HAP-1 (cell line): ENCODE measurements around the gene OR6B1.
A peak's percentile ranks its signal among the peaks of the same experiment; 100 is the strongest.

Source experiments
- DNase-seq, 2 experiments: peaks; one replicate each; pipeline ENCODE4 v3.0.0-alpha.2; 2016 to 2020; ENCODE audit warnings: low spot score in 2 of 2
- H3K27me3 ChIP-seq: fragments of 250-450 bp; sonication (Bioruptor Pico); 2 replicates; pipeline ENCODE4 v1.5.1; 2020; ENCODE audit warnings: low read depth, mild to moderate bottlenecking, moderate library complexity
- H3K36me3 ChIP-seq: fragments of 250-450 bp; sonication (Bioruptor Pico); replicated peaks from 2 replicates; pipeline ENCODE4 v1.5.1; 2020; ENCODE audit warnings: mild to moderate bottlenecking
- H3K4me1 ChIP-seq: fragments of 250-450 bp; sonication (Bioruptor Pico); 2 replicates; pipeline ENCODE4 v1.5.1; 2020; ENCODE audit warnings: mild to moderate bottlenecking
- H3K4me3 ChIP-seq: fragments of 250-450 bp; sonication (Bioruptor Pico); 2 replicates; pipeline ENCODE4 v1.5.1; 2020; ENCODE audit warnings: mild to moderate bottlenecking, moderate library complexity
- H3K9me3 ChIP-seq: fragments of 250-450 bp; sonication (Bioruptor Pico); 2 replicates; pipeline ENCODE4 v1.5.1; 2020; ENCODE audit warnings: mild to moderate bottlenecking, moderate library complexity
- in situ Hi-C: fragments of 300-500 bp; cut with MboI; formaldehyde crosslinking; loops from 3 replicates; pipeline ENCODE4 v1.14.3; 2020; ENCODE audit warnings: low sequenced_read_pairs, inconsistent platforms, mixed read lengths

Gene OR6B1

DNA sequence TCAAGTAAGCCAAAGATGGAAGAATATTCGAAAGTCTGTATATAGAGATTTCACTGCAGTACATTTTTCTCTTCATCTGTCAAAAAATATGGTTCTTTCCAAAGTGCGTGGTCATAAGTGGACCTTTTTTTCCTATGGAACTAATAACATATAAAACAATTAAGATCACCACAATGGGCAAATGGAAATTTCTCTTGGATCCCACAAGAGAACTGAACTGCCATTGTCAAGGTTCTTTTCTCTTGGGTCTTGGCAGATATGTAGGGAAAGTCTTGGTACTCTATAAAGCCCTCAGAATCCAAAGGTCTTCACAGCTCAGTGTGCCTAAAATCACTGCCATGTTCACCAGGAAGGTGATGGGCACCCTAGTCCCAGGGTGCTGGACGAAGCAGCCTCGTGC is at the start of gene OR6B1:
Gene OR6B1, plus strand, starts transcription at position 301 of the 400 bp plus-strand sequence. CDS start 3,677 bp downstream, outside the sequence.
- no peaks in the 10 kb centered on the region for H3K4me1 ChIP-seq
- DNase-seq: no peak
- no peaks in the 10 kb centered on the region for H3K36me3 ChIP-seq
- no peaks in the 10 kb centered on the region for H3K27me3 ChIP-seq
- in situ Hi-C loops: no loop called here
- no peak within 1 kb of the TSS for H3K4me3 ChIP-seq
- no peaks in the 10 kb centered on the region for H3K9me3 ChIP-seq

- in situ Hi-C loops: no loop called here
- Histone ChIP-seq H3K4me1 (peaks cover 6% of the 10 kb centered on the region), H3K27me3 (no peaks in the 10 kb centered on the region), H3K36me3 (no peaks in the 10 kb centered on the region), H3K9me3 (no peaks in the 10 kb centered on the region), H3K4me3 (no peak overlapping the region)
- no peak for DNase-seq
Measured at GRCh38 chr7:143953421-143953820, 46.7 kb upstream of the OR6B1 start.

DNA sequence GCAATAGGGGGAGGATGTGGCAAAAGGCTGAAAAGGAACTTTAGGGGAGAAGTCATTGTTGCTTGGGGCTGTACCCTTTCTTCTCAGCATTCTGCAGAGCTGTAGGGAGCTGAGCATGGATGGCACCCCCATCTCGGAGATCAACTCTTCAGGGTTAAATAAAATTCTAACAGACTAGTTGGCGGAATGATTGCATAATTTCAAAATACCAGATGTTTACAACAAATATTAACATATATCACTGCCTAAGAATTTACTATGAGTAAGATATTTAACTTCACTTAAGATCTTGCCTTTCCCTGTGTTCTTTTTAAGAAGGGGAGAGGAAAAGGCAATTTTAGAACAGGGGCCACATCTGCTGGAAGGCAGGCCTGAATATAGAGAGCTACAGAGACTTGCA is 46.0 kb upstream of the OR6B1 start:
- no peak for DNase-seq
- no peaks in the 10 kb centered on the region for H3K27me3 ChIP-seq
- peaks cover 9% of the 10 kb centered on the region for H3K4me1 ChIP-seq
- no peak overlapping the region for H3K4me3 ChIP-seq
- in situ Hi-C loops: no loop called here
- H3K9me3 ChIP-seq: no peaks in the 10 kb centered on the region
- no peaks in the 10 kb centered on the region for H3K36me3 ChIP-seq

DNA sequence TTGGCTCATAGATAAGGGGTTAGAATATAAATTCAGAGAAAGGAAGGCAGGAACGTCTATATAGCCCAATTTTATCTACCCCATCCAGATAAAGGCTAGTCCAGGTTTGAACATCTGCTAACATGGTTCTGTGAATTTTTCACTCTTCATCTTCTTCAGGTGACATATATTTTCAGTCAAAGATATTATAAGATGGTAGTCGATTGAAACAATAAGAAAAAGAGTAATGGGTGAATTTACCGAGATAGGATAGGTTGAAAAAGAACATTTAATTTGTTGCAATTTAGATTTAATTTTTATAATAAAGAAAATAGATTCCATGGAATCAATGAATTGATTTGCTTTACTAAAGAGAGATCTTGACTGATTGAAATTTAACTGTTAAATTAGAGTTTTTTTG is 45.6 kb upstream of the OR6B1 start, which contains the start of gene OR2F1:
Gene OR2F1, plus strand, starts transcription at position 301 of the 400 bp plus-strand sequence. CDS start 5,127 bp downstream, outside the sequence.
- in situ Hi-C loops: no loop called here
- Histone ChIP-seq H3K4me1 (peaks cover 9% of the 10 kb centered on the region), H3K27me3 (no peaks in the 10 kb centered on the region), H3K9me3 (no peaks in the 10 kb centered on the region), H3K36me3 (no peaks in the 10 kb centered on the region), H3K4me3 (no peak within 1 kb of the TSS)
- DNase-seq: no peak

GRCh38 chr7:143958781-143959180 is 41.3 kb upstream of the OR6B1 start:
- peak in 1 of 2 experiments; percentile 68 for DNase-seq
- no peaks in the 10 kb centered on the region for H3K36me3 ChIP-seq
- in situ Hi-C loops: no loop called here
- H3K9me3 ChIP-seq: no peaks in the 10 kb centered on the region
- no peaks in the 10 kb centered on the region for H3K27me3 ChIP-seq
- H3K4me3 ChIP-seq: no peak overlapping the region
- peaks cover 9% of the 10 kb centered on the region for H3K4me1 ChIP-seq

DNA sequence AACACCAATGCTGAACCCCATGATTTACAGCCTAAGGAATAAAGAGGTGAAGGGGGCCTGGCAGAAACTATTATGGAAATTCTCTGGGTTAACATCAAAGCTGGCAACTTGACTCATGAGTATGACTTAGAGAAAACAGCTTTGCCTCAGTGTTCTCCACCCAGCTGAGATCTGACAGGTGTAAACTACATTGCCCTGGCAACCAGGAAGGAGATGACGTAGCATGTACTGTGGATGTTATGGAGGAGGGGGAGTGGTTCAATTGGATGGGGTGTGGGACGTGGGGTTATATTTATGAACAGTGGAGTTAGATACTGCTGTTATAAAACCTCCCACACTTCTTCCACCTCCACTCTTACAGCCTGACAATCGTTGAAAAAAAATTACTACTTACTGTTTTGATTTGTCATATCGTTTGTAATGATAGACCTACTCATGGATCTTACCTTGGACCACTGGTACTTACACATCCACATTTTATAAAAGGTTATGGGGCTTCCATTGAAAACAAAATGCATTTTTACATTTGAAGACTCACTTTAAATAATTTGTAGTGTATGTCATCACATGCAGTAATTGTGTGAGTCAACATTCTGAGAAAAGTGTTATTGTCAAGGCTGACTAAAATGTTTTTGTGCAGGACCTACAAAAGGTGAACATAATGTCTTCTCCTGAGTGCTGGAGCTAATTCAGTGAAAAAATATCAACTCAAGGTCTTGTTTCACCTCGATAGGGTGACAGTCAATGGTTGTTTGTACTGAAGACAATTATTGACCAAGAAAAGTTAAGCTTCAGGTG is 39.1 kb upstream of the OR6B1 start:
- Histone ChIP-seq H3K9me3 (no peaks in the 10 kb centered on the region), H3K4me1 (peaks cover 9% of the 10 kb centered on the region), H3K36me3 (no peaks in the 10 kb centered on the region), H3K27me3 (no peaks in the 10 kb centered on the region), H3K4me3 (no peak overlapping the region)
- no peak for DNase-seq
- in situ Hi-C loops: no loop called here

DNA sequence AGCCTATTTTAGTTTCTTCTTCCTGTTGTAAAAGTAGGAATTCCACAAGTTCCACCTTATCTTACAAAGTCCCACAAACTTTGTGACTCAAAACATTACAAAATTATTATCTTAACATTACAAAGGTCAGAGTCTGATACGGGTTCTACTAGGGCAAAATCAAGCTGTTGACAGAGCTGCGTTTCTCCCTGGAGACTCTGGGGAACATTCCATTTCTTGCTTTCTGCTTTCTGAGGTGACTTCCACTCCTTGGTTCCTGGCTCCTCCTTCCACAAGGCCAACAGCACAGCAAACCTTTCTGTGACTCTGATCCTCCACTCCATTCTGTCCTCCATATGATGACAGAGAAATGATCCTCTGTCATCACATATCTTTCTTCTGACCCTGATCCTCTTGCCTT is 34.8 kb upstream of the OR6B1 start:
- in situ Hi-C loops: no loop called here
- Histone ChIP-seq H3K27me3 (no peaks in the 10 kb centered on the region), H3K4me3 (no peak overlapping the region), H3K9me3 (no peaks in the 10 kb centered on the region), H3K4me1 (no peaks in the 10 kb centered on the region), H3K36me3 (no peaks in the 10 kb centered on the region)
- DNase-seq: no peak

DNA sequence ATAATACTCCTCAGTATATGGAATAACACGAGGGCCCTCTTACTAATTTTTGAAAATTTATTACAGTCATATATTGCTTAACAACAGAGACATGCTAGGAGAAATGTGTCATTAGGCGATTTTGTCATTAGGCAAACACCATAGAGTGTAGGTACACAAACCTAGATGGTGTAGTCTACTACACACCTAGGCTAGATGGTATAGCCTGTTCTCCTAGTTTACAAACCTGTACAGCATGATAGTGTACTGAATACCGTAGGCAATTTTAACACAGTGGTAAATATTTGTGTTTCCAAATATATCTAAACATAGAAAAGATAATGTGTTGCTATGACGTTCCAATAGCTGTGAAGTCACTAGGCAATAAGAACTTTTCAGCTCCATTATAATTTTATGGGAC is 32.7 kb upstream of the OR6B1 start:
- Histone ChIP-seq H3K36me3 (no peaks in the 10 kb centered on the region), H3K27me3 (no peaks in the 10 kb centered on the region), H3K4me3 (no peak overlapping the region), H3K9me3 (no peaks in the 10 kb centered on the region), H3K4me1 (no peaks in the 10 kb centered on the region)
- no peak for DNase-seq
- in situ Hi-C loops: no loop called here

GRCh38 chr7:143973870-143974416 is 26.2 kb upstream of the OR6B1 start:
- Histone ChIP-seq H3K9me3 (no peaks in the 10 kb centered on the region), H3K4me1 (no peaks in the 10 kb centered on the region), H3K27me3 (no peaks in the 10 kb centered on the region), H3K36me3 (no peaks in the 10 kb centered on the region), H3K4me3 (no peak overlapping the region)
- in situ Hi-C loops: no loop called here
- DNase-seq: no peak

GRCh38 chr7:143974459-143974858 is 25.7 kb upstream of the OR6B1 start:
- no peaks in the 10 kb centered on the region for H3K36me3 ChIP-seq
- no peak for DNase-seq
- no peaks in the 10 kb centered on the region for H3K9me3 ChIP-seq
- no peaks in the 10 kb centered on the region for H3K27me3 ChIP-seq
- no peaks in the 10 kb centered on the region for H3K4me1 ChIP-seq
- no peak overlapping the region for H3K4me3 ChIP-seq
- in situ Hi-C loops: no loop called here

- DNase-seq: no peak
- Histone ChIP-seq H3K36me3 (no peaks in the 10 kb centered on the region), H3K9me3 (no peaks in the 10 kb centered on the region), H3K27me3 (no peaks in the 10 kb centered on the region), H3K4me1 (no peaks in the 10 kb centered on the region), H3K4me3 (no peak overlapping the region)
- in situ Hi-C loops: no loop called here
Measured at GRCh38 chr7:143975617-143976016, 24.5 kb upstream of the OR6B1 start.

GRCh38 chr7:143978585-143978984 is 21.5 kb upstream of the OR6B1 start:
- Histone ChIP-seq H3K36me3 (no peaks in the 10 kb centered on the region), H3K4me3 (no peak overlapping the region), H3K4me1 (no peaks in the 10 kb centered on the region), H3K27me3 (no peaks in the 10 kb centered on the region), H3K9me3 (no peaks in the 10 kb centered on the region)
- in situ Hi-C loops: no loop called here
- DNase-seq: no peak

DNA sequence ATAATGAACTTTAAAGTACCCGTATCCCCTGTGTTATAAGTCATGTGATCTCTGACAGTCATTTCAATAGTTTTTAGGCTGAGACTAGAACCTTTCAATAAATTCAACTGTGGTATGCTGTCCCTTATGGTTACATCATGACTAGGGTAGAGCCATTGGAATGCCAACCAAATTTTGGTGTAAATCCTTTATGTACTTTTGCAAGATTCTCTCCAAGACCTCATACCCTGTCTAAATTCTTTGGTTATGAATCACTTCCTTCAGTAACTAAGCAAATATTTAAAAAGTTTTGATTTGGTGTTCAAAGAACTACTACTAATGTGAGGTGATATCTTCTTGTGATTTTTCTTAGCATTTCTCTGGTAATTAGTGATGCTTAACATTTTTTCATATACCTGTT is 20.8 kb upstream of the OR6B1 start:
- H3K4me3 ChIP-seq: no peak overlapping the region
- H3K4me1 ChIP-seq: no peaks in the 10 kb centered on the region
- no peaks in the 10 kb centered on the region for H3K27me3 ChIP-seq
- in situ Hi-C loops: no loop called here
- no peaks in the 10 kb centered on the region for H3K36me3 ChIP-seq
- H3K9me3 ChIP-seq: no peaks in the 10 kb centered on the region
- DNase-seq: no peak

GRCh38 chr7:143979998-143980397 is 20.1 kb upstream of the OR6B1 start:
- no peak overlapping the region for H3K4me3 ChIP-seq
- H3K4me1 ChIP-seq: no peaks in the 10 kb centered on the region
- no peak for DNase-seq
- no peaks in the 10 kb centered on the region for H3K27me3 ChIP-seq
- no peaks in the 10 kb centered on the region for H3K36me3 ChIP-seq
- H3K9me3 ChIP-seq: no peaks in the 10 kb centered on the region
- in situ Hi-C loops: no loop called here
